Trophoblast cell (in vitro differentiated cells and primary cell): ENCODE results near the gene RGS19.

Experiments used
- DNase-seq, 2 donors: peaks; one replicate each; pipeline ENCODE4 v3.0.0-alpha.2; 2016
- H2AFZ ChIP-seq: 2 replicates; pipeline ENCODE4 v1.6.1; 2013; ENCODE audit warnings: low read length, moderate library complexity, mild to moderate bottlenecking; ENCODE audit not compliant: insufficient read depth, poor library complexity
- H2AK5ac ChIP-seq: 2 replicates; pipeline ENCODE4 v1.6.1; 2013; ENCODE audit warnings: mild to moderate bottlenecking, low read length
- H2BK120ac ChIP-seq: 2 replicates; pipeline ENCODE4 v1.6.1; 2013; ENCODE audit warnings: low read length, mild to moderate bottlenecking, moderate library complexity; ENCODE audit not compliant: insufficient read depth, poor library complexity
- H2BK12ac ChIP-seq: 2 replicates; pipeline ENCODE4 v1.6.1; 2013; ENCODE audit warnings: mild to moderate bottlenecking, low read length, moderate library complexity
- H2BK5ac ChIP-seq: 2 replicates; pipeline ENCODE4 v1.6.1; 2013; ENCODE audit warnings: low read length, low read depth, moderate library complexity, mild to moderate bottlenecking; ENCODE audit not compliant: poor library complexity
- H3K14ac ChIP-seq: 2 replicates; pipeline ENCODE4 v1.6.1; 2013; ENCODE audit warnings: mild to moderate bottlenecking, low read length
- H3K18ac ChIP-seq: 2 replicates; pipeline ENCODE4 v1.6.1; 2013; ENCODE audit warnings: mild to moderate bottlenecking, low read length
- H3K23ac ChIP-seq: 2 replicates; pipeline ENCODE4 v1.6.1; 2013; ENCODE audit warnings: low read length
- H3K27ac ChIP-seq: 2 replicates; pipeline ENCODE4 v1.5.1; 2013; ENCODE audit warnings: low read depth, mild to moderate bottlenecking, inconsistent platforms, low read length, moderate library complexity
- H3K27me3 ChIP-seq: 2 replicates; pipeline ENCODE4 v1.6.1; 2013; ENCODE audit warnings: inconsistent platforms, mild to moderate bottlenecking, low read length, moderate library complexity; ENCODE audit not compliant: insufficient read depth
- H3K36me3 ChIP-seq, 2 experiments: 1 replicate in 1 of 2; 2 replicates in 1 of 2; pipeline ENCODE4 v1.6.1; 2013; ENCODE audit warnings: low read length in 2 of 2, mild to moderate bottlenecking in 2 of 2, moderate library complexity in 1 of 2; ENCODE audit not compliant: insufficient read depth in 2 of 2, control insufficient read depth in 1 of 2
- H3K4ac ChIP-seq: 2 replicates; pipeline ENCODE4 v1.6.1; 2013; ENCODE audit warnings: low read depth, mild to moderate bottlenecking, low read length, moderate library complexity
- H3K4me1 ChIP-seq, 2 experiments: 1 replicate in 1 of 2; 2 replicates in 1 of 2; pipeline ENCODE4 v1.6.1; 2013; ENCODE audit warnings: low read length in 2 of 2, mild to moderate bottlenecking in 2 of 2, moderate library complexity in 1 of 2; ENCODE audit not compliant: insufficient read depth in 2 of 2, control insufficient read depth in 1 of 2
- H3K4me2 ChIP-seq: 2 replicates; pipeline ENCODE4 v1.6.1; 2013; ENCODE audit warnings: inconsistent platforms, mild to moderate bottlenecking, low read length, moderate library complexity
- H3K4me3 ChIP-seq: 2 replicates; pipeline ENCODE4 v1.5.1; 2013; ENCODE audit warnings: mild to moderate bottlenecking, low read depth, low read length, inconsistent platforms
- H3K79me1 ChIP-seq: one replicate; pipeline ENCODE4 v1.6.1; 2013; ENCODE audit warnings: low read length
- H3K79me2 ChIP-seq: 2 replicates; pipeline ENCODE4 v1.6.1; 2013; ENCODE audit warnings: low read length, mild to moderate bottlenecking; ENCODE audit not compliant: control insufficient read depth, insufficient read depth, poor library complexity
- H3K9ac ChIP-seq: 2 replicates; pipeline ENCODE4 v1.6.1; 2013; ENCODE audit warnings: mild to moderate bottlenecking, low read length
- H3K9me3 ChIP-seq: 2 replicates; pipeline ENCODE4 v1.6.1; 2013; ENCODE audit warnings: low read depth, mild to moderate bottlenecking, control low read depth, inconsistent platforms, low read length; ENCODE audit not compliant: insufficient read depth
- H4K12ac ChIP-seq: 2 replicates; pipeline ENCODE4 v1.6.1; 2013; ENCODE audit warnings: low read depth, mild to moderate bottlenecking, low read length, moderate library complexity
- H4K8ac ChIP-seq: 2 replicates; pipeline ENCODE4 v1.6.1; 2013; ENCODE audit warnings: low read depth, mild to moderate bottlenecking, low read length, moderate library complexity
- H4K91ac ChIP-seq: one replicate; pipeline ENCODE4 v1.6.1; 2013; ENCODE audit warnings: low read depth, mild to moderate bottlenecking, low read length, moderate library complexity
- WGBS: extraction: QIAGEN DNeasy Blood & Tissue Kit; methylation state at CpG from one replicate; pipeline ENCODE4 v1.1.7; 2013; ENCODE audit warnings: missing lambda C conversion rate; ENCODE audit not compliant: insufficient read length, insufficient coverage; ENCODE audit errors: extremely low coverage; 5-methylcytosine and 5-hydroxymethylcytosine counted together

Gene RGS19

DNA sequence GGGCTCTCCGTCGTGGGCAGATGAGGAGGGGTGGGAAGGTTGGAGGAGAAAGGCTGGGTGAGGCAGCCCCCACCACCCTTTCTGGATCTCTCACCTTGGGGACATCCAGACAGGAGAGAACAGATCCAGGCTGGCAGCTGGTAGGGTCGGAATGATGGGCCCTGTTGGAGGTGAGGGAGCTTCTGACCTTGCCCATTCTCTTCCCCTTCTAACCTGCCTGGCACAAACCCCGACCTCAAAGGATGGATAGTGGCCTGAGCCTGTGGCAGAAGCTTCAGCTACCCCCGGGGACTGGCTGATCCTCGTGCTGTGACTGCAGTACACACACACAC is 34.1 kb upstream of the RGS19 start:
- Histone ChIP-seq H2AK5ac (no peak overlapping the region), H2BK5ac (no peak overlapping the region), H3K4me3 (no peak overlapping the region), H3K27ac (no peak overlapping the region), H3K9ac (no peak overlapping the region), H3K4me2 (no peak overlapping the region), H3K14ac (no peak overlapping the region), H4K12ac (no peak overlapping the region), H3K23ac (no peak overlapping the region), H2BK12ac (no peak overlapping the region), H3K27me3 (no peaks in the 10 kb centered on the region), H3K18ac (no peak overlapping the region), H3K9me3 (peaks cover 1% of the 10 kb centered on the region), H4K8ac (no peak overlapping the region), H2AFZ (no peak overlapping the region), H4K91ac (no peak overlapping the region), H2BK120ac (no peak overlapping the region), H3K79me1 (no peaks in the 10 kb centered on the region), H3K4ac (no peak overlapping the region), H3K4me1 (no peaks in the 10 kb centered on the region), H3K36me3 (no peaks in the 10 kb centered on the region), H3K79me2 (no peaks in the 10 kb centered on the region)
- WGBS, result no CpG with 5 or more reads among the region's 6 CpGs
- DNase-seq, result no peak

- Histone ChIP-seq H4K91ac (no peak overlapping the region), H2AFZ (no peak overlapping the region), H3K9ac (no peak overlapping the region), H3K27ac (no peak overlapping the region), H3K4me1 (no peaks in the 10 kb centered on the region), H3K79me1 (no peaks in the 10 kb centered on the region), H3K4ac (no peak overlapping the region), H3K4me2 (no peak overlapping the region), H2AK5ac (no peak overlapping the region), H2BK120ac (no peak overlapping the region), H3K4me3 (no peak overlapping the region), H4K12ac (no peak overlapping the region), H2BK5ac (no peak overlapping the region), H3K18ac (no peak overlapping the region), H3K27me3 (no peaks in the 10 kb centered on the region), H3K23ac (no peak overlapping the region), H4K8ac (no peak overlapping the region), H2BK12ac (no peak overlapping the region), H3K9me3 (peaks cover 1% of the 10 kb centered on the region), H3K36me3 (no peaks in the 10 kb centered on the region), H3K14ac (no peak overlapping the region), H3K79me2 (no peaks in the 10 kb centered on the region)
- WGBS, result no CpG with 5 or more reads among the region's 18 CpGs
- DNase-seq, result no peak
These were observed 33.5 kb upstream of the RGS19 start for GRCh38 chr20:64112691-64113443.

GRCh38 chr20:64111841-64112641 is 32.7 kb upstream of the RGS19 start:
- Histone ChIP-seq H3K23ac (no peak overlapping the region), H2BK5ac (no peak overlapping the region), H2AFZ (no peak overlapping the region), H3K4ac (no peak overlapping the region), H3K18ac (no peak overlapping the region), H4K12ac (no peak overlapping the region), H3K79me2 (no peaks in the 10 kb centered on the region), H3K9me3 (peaks cover 1% of the 10 kb centered on the region), H4K91ac (no peak overlapping the region), H3K79me1 (no peaks in the 10 kb centered on the region), H3K36me3 (no peaks in the 10 kb centered on the region), H3K4me2 (no peak overlapping the region), H3K27ac (no peak overlapping the region), H2AK5ac (no peak overlapping the region), H3K14ac (no peak overlapping the region), H3K9ac (no peak overlapping the region), H3K27me3 (no peaks in the 10 kb centered on the region), H2BK120ac (no peak overlapping the region), H2BK12ac (no peak overlapping the region), H3K4me1 (no peaks in the 10 kb centered on the region), H3K4me3 (no peak overlapping the region), H4K8ac (no peak overlapping the region)
- DNase-seq, result no peak
- no CpG with 5 or more reads among the region's 19 CpGs for WGBS

GRCh38 chr20:64110411-64111068 is 31.2 kb upstream of the RGS19 start:
- no peaks in the 10 kb centered on the region for H3K27me3 ChIP-seq
- no peaks in the 10 kb centered on the region for H3K4me1 ChIP-seq
- H3K18ac ChIP-seq, result no peak overlapping the region
- H4K91ac ChIP-seq, result no peak overlapping the region
- no peak overlapping the region for H3K27ac ChIP-seq
- no peaks in the 10 kb centered on the region for H3K79me1 ChIP-seq
- H4K8ac ChIP-seq, result no peak overlapping the region
- H2BK12ac ChIP-seq, result no peak overlapping the region
- no peak overlapping the region for H3K4me3 ChIP-seq
- no peak overlapping the region for H4K12ac ChIP-seq
- H2AK5ac ChIP-seq, result no peak overlapping the region
- H3K9ac ChIP-seq, result no peak overlapping the region
- no peaks in the 10 kb centered on the region for H3K9me3 ChIP-seq
- H2AFZ ChIP-seq, result no peak overlapping the region
- H3K4me2 ChIP-seq, result no peak overlapping the region
- no CpG with 5 or more reads among the region's 10 CpGs for WGBS
- H3K79me2 ChIP-seq, result no peaks in the 10 kb centered on the region
- H3K4ac ChIP-seq, result no peak overlapping the region
- H2BK120ac ChIP-seq, result no peak overlapping the region
- no peak overlapping the region for H3K14ac ChIP-seq
- H3K23ac ChIP-seq, result no peak overlapping the region
- H2BK5ac ChIP-seq, result no peak overlapping the region
- no peaks in the 10 kb centered on the region for H3K36me3 ChIP-seq
- DNase-seq, result no peak
